Stimulated activated CD8-positive, alpha-beta memory T cell treated with anti-CD3 and anti-CD28 coated beads, Interleukin-4, amount 100 ng/mL, for 48 hours (primary cell): Measurements from ENCODE around the gene TASOR.
"Not testable (repeated sequence)": the region's sequence is repeated elsewhere in the genome, so short reads cannot be mapped to it uniquely, and the experiment has no call there.

ENCODE experiments used
- DNase-seq: peaks from one replicate; pipeline ENCODE4 v3.0.0-alpha.2; 2020

Gene TASOR, protein sequence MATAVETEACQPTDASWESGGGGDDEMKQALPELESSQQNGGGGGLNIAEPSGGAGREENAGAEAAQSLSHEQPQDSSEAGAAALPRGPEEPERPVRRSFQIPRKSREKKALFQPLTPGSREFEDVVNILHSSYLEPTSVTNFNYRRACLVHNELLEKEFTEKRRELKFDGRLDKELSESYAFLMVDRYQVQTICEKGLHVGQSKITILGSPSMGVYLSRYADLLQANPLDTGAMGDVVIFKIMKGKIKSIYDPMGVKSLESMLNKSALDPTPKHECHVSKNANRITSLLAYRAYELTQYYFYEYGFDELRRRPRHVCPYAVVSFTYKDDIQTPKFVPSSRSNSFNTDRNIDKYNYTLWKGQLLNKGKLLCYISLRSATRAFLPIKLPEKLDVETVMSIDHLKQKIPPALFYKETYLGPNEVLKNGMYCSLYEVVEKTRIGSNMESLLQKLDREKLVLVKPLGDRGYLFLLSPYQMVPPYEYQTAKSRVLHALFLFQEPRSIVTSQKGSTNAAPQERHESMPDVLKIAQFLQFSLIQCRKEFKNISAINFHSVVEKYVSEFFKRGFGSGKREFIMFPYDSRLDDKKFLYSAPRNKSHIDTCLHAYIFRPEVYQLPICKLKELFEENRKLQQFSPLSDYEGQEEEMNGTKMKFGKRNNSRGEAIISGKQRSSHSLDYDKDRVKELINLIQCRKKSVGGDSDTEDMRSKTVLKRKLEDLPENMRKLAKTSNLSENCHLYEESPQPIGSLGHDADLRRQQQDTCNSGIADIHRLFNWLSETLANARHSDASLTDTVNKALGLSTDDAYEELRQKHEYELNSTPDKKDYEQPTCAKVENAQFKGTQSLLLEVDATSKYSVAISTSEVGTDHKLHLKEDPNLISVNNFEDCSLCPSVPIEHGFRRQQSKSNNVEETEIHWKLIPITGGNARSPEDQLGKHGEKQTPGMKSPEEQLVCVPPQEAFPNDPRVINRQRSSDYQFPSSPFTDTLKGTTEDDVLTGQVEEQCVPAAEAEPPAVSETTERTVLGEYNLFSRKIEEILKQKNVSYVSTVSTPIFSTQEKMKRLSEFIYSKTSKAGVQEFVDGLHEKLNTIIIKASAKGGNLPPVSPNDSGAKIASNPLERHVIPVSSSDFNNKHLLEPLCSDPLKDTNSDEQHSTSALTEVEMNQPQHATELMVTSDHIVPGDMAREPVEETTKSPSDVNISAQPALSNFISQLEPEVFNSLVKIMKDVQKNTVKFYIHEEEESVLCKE (N-terminal part only)

DNA sequence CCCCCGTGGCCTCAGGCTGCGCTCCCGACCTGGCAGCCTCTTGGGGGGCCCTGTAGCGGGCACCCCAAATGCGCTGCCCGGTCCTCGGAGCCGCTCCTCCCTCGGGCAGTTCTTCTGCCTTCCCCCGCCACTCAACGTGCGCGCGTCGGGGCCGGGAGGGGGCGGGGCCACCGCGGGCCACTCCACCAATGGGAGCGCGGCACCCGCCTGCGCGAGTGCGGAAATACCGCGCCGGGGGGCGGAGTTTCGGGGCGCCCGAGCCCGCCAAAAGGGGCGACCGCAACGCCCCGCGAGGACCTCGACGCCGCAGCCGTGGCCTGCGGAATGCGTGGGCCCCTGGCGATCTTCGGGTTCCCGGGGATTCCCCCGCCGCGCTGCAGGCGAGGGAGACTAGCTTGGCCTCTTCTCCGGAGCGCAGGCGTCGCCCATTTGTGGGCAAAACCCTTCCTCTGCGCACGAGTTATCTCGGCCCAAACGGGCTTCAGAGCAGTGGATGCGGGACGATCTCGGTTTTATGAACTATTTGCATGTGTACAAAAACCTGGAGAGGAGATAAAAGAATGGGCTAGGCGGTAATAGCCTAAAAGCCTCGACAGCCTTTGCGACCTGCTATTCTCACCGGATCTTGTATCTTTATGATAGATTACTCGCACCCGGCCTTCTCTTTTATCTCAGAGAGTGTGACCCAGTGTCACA lies at the start of gene TASOR:
Gene TASOR, minus strand, starts transcription at position 144 of the 696 bp plus-strand sequence. CDS start 259 bp downstream, outside the sequence.
- peak; percentile 88 for DNase-seq

DNA sequence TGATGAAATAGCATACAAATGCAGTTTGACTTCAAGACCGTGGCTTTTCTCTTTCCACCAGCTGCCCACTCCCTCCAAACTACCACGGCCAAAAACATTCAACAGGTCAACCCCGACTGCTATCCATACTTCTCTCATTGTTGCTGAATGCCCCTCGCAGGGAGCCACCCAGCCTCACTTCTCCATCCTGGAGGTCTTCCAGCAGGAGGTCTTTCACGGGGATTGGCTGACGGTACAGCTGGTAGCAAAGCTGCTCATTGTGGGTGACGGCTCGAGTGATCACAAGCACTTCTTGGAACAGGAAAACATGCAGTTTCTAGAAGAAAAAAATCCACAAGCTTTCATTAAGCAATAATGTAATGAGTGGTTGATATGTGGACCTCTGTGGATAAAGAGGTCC lies 49.0 kb upstream of the TASOR start:
- no peak for DNase-seq

DNA sequence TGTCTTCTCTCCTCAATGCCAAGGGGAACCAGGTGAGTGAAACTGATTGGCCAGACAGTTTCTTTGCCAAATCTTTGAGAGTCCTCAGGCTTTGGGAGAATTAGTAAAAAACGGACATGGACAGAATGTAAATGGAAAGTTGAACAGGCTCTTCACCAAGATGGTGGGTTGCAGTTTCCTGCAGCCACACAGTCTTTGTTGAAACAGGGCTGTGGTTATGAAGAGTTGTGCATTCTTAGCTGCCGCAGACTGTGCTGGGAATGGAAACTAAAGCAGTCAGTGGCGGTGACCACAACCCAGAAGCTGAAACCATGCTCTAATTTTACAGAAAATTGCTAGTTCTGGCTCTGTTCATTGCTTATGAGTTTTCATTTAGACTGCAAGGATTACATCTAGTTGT lies 42.1 kb upstream of the TASOR start:
- peak; percentile 70 for DNase-seq

DNA sequence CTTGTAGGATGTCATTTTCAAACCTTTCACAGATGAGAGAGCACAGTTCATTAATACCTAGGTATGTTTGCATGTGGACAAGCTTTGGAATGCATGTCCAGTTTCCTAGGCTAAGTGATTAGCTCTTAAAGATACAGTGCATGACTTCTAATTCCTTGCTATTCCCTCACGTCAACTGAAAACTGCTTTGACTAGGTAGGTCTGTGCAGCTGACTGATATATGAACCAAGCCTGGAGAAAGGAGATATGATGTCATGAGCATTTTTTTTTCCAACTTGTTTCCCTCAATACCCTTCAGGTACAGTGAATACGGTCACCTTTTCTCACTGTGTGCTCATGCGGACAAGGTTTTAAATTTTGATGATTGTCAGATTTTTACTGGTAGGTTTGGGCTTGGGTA lies 41.6 kb upstream of the TASOR start:
- DNase-seq = no peak

DNA sequence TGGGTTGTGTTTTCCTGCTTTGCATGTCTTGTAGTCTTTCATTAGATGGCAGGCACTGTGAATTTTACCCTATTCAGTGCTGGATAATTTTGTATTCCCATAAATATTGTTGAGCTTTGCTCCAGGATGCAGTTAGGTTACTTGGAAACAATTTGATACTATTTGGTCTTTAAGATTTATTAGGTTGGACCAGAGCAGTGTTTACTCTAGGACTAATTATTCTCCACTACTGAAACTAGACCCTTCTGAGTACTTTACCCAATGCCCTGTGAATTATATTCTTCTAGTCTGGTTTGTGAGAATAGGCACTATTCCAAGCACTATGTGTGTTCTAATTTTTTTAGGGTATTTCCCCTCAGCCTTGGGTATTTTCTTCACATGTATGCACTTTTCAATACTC lies 37.8 kb upstream of the TASOR start:
- no peak for DNase-seq

DNA sequence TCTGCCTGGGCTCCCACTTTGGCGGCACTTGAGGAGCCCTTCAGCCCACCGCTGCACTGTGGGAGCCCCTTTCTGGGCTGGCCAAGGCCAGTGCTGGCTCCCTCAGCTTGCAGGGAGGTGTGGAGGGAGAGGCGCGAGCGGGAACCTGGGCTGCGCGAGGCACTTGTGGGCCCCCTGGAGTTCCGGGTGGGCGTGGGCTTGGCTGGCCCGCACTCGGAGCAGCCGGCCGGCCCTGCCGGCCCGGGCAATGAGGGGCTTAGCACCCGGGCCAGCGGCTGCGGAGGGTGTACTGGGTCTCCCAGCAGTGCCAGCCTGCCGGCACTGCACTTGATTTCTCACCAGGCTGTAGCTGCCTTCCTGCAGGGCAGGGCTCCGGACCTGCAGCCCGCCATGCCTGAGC lies 35.7 kb upstream of the TASOR start:
- DNase-seq = not testable (repeated sequence)

DNA sequence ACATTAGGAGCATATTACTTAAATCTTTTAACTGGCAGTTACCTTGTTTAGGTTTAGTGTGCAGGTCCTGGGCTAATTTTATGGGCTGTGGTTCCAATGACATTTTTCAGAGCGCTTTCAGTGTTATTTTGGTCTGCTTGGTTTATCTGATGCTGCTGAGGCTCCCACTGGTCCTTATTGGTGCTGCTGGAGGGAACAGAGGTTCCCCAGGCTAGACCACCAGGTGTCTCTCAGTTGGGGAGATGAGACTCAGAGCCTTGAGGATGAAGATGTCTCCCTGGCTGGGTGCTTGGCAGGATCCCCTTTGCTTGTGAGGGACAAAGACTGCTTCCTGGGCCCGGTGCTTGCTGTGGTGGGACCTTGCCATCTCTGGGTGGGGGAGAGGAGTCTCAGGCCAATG lies 28.3 kb upstream of the TASOR start:
- DNase-seq = no peak

DNA sequence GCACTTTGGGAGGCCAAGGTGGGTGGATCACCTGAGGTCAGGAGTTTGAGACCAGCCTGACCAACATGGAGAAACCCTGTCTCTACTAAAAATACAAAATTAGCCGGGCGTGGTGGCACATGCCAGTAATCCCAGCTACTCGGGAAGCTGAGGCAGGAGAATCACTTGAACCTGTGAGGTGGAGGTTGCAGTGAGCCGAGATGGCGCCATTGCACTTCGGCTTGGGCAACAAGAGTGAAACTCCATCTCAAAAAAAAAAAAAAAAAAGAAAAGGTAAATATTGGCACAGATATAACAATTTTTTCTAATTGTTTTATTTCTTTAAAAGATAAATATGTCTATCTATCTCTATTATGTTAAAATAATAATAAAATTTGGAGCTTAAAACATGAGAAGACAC lies 24.3 kb upstream of the TASOR start:
- DNase-seq = peak; percentile 44

DNA sequence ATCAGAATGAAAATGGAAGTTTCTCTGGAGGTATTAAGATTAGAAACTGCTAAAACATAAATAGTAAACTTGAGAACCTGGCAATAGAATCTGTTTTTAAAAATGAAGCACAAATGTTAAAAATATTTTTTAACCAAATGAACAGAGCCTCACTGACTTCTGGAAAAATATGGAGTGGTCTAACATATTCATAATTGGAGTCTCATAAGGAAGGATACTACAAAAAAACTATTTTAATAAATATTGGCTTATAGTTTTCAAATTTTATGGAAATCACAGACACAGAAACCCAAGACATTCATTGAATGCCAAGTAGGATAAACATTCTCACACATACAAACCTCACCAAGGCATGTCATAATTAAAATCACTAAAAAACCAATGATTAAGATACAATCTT lies 23.6 kb upstream of the TASOR start:
- no peak for DNase-seq

DNA sequence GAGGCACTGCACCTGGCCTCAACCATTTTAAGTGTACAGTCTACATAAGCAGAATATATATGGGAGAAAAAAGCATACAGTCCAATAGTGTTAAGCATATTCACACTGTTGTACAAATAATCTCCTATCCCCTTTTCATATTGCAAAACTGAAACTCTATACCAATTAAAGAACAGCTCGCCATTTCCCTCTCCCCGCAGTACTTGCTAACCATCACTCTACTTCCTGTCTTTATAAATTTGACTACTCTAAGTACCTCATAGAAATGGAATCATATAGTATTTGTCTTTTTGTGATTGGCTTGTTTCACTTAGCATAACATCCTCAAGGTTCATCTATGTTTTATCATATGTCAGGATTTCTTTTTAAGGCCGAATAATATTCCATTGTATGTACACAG lies 21.6 kb upstream of the TASOR start:
- DNase-seq = no peak

DNA sequence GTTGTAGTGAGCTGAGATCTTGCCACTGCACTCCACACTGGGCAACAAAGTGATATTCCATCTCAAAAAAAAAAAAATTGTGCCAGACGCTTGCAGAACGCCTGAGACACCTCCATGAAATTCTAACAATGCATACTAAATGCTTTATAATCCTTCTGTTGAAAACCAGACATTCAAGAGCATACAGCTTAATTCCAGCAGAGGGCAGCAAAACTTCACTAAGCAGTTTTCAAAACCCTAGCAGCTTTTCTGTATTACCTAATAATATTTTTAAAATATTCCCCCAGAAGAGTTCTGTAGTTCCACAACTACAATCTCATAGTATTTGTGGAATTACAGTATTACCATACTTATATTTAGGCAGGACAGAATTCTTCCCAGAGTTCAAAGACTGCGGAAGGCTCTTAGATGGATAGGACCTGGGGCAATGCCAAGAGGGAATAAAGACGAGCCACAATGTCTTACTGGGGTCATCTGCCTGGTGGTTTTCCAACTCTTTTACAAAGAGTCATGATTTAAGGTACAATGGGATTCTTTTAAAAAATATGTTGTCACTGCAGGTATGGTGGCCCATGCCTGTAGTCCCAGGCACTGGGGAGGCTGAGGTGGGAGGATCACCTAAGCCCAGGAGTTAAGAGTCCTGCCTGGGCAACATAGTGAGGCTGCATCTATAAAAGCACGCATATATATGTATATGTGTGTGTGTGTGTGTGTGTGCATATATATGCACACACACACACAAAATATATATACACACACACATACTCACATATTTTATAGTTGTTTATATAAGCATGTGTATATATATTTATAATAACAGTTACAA lies 19.6 kb upstream of the TASOR start:
- DNase-seq = peak; percentile 50

DNA sequence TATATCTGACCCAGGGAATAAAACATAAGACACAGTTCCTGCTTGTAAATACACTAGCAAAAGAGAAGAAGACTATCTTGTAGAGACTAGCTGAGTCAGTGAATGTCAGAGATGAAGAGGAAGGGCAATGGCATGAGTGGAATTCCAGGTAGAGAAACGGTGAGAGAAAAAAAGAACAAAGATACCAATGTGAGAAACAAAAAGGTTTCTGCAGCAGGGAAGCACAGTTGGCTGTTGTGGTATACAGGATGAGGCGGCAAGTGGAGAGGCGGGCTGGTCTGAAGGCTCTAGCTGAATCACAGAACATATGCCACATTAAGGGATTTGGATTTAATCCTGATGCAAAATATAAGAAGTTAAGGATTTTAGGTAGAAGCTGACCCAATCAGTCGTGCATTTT lies 17.1 kb upstream of the TASOR start:
- no peak for DNase-seq

DNA sequence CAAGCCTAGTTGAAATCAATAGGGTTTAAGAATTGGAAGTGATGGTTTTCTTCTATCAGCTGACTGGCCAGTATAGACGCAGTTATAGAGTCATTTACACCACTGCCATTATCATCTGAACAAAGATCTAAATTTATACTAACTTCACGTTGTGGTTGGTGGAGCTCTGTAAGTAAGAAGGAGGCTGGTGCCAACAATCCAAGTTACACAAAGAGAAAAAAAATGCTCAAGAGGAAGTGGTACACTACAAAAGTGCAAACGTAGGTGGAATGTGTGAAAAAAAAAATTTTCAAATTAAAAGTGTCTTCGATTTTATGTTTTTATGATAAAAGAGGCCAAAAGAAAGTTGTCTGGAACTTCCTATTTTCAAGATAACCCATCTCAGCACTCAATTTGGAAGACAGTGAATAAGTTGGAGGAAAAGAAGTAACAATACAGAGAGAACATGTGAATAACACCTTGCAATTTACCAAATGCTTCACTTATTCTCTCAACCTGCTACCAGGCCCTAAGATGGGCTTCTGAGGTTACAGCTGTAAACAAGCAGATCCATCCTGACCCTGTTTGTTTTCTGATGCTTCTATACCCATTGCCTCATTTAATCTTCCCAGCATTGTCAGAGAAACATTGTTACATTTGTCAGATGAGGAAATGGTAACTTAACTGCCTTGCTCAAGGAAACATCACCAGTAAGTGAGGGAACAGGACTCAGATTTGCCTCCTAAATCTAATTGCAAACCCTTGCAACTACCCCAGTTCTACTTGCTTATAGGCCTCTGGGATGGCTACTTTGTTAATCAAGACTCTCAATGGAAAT lies 12.0 kb upstream of the TASOR start:
- no peak for DNase-seq

DNA sequence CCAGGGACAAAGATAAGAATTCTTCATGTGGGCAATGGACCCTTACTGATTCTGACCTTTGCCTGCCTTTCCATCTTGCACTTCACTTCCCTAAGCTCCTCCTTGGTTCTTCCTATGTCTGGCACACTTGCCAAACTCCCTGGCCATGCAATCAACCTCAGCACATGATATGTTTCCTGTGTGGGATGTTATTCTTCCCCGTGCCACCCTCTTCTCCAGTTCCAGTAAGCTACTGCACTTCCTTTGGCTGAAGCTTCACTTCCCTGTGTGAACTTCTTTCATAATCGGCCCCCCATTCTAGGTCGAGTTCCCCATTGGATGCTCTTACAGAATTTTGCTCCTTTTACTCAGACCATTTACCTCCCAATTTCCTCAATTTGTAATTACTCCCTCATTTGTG lies 10.7 kb upstream of the TASOR start:
- DNase-seq = no peak

DNA sequence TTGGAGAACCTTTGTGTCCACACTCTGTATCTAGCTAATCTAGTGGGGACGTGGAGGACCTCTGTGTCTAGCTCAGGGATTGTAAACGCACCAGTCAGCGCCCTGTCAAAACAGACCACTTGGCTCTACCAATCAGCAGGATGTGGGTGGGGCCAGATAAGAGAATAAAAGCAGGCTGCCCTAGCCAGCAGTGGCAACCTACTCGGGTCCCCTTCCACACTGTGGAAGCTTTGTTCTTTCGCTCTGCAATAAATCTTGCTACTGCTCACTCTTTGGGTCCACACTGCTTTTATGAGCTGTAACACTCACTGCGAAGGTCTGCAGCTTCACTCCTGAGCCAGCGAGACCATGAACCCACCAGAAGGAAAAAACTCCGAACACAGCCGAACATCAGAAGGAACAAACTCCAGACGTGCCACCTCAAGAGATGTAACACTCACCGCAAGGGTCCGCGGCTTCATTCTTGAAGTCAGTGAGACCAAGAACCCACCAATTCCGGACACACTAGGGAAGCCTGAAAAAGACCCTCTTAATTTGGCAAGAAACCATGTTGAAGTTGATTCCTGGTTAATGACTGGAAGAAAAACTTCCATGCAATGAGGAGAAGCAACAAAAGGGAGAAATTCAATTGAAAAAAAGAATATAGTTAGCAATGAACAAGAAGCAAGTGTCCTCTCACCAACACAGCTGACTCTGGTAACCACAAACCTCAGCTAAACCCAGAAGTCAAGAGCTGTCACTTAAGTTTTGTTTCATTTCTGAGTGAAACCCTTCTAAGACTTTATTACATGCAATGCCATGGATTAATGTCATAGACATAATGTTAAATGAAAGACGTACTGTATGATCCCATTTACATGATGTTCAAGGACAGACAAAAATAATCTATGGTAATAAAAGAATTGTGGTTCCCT lies 9.7 kb upstream of the TASOR start:
- DNase-seq = not testable (repeated sequence)

DNA sequence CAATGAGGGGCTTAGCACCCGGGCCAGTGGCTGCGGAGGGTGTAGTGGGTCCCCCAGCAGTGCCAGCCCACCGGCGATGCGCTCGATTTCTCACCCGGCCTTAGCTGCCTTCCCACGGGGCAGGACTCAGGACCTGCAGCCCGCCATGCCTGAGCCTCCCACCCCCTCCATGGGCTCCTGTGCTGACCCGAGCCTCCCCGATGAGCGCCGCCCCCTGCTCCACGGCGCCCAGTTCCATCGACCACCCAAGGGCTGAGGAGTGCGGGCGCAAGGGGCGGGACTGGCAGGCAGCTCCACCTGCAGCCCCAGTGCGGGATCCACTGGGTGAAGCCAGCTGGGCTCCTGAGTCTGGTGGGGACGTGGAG lies 8.9 kb upstream of the TASOR start:
- not testable (repeated sequence) for DNase-seq

DNA sequence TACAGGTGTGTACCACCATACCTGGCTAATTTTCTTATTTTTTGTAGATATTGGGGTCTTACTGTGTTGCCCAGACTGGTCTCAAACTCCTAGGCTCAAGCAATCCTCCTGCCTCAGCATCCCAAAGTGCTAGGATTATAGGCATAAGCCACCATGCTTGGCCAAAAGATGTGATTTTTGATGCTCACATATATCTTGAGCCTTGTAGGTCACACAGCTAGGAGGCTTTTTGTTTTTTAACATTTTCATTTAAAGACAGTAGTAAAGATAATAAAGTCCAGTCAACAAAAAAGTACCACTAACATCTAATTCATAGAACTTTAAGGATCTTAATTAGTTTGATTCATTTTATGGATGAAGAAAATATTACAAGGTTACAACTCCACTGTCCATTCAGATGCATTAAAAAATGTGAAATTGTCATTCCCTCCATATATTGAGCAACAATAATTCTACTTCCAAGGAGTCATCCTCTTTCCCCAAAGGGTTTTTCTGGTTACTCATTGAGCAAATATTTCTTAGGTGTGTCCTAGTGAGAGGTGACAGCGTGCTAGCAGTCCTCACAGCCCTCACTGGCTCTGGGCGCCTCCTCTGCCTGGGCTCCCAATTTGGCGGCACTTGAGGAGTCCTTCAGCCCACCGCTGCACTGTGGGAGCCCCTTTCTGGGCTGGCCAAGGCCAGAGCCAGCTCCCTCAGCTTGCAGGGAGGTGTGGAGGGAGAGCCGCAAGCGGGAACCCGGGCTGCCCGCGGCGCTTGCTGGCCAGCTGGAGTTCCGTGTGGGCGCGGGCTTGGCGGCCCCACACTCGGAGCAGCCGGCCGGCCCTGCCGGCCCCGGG lies 8.3 kb upstream of the TASOR start:
- no peak for DNase-seq

DNA sequence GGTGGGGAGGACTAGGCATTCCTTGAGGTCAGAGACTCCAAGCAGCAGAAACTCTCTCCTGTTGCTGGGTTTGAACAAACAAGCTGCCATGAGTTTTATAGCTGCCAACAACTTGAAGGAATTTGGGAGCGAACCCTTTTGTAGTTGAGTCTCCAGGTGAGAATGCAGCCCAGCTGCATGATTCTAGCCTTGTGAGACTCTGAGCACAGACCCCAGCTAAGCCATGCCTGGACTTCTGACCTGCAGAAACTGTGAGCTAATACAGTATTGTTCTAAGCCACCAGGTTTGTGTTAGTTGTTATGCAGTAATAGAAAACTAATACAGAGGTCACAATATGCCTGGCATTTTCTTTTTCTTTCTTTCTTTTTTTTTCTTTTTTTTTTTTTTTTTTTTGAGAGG lies 6.2 kb upstream of the TASOR start:
- DNase-seq = no peak

DNA sequence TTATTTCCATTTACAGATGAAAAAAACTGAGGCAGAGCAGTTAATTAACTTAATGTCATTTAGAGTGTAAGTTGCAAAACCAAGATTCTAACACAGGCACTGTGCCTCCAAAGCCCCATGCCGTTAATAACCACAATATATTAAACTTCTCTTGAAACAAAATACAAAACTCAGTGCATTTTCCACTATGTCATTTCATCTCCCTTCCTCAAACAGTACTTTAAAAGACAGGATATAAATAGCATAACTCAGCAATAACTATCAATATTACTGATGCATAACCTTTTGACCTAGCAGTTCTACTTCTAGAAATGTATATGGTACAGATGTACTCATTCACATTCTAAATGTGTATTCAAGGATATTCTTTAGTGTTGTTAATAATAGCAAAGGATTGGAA lies 5.1 kb upstream of the TASOR start:
- no peak for DNase-seq
